GM23338 (cell line): Measurements from ENCODE around the gene CCDC85B. TPM values are rescaled to one million over a fixed set of nuclear protein-coding genes. Genes with fewer than 3 reads are reported as not detected.
A peak's percentile ranks its signal among the peaks of the same experiment; 100 is the strongest.

Experiments used
- ATAC-seq: fragments of 200-7000 bp; cut with Tn5 transposase; 3 replicates; pipeline ENCODE4 v1.9.1; 2020
- DNase-seq: peaks from one replicate; pipeline ENCODE4 v3.0.0-alpha.2; 2015; ENCODE audit warnings: low spot score
- H2AFZ ChIP-seq: fragments of 200-600 bp; sonication (generic); 2 replicates; pipeline ENCODE4 v1.8.0; 2016; ENCODE audit warnings: antibody characterized with exemption, mild to moderate bottlenecking, moderate library complexity
- H3F3A ChIP-seq: fragments of 200-600 bp; sonication (generic); replicated peaks from 2 replicates; pipeline ENCODE4 v1.8.0; 2017; ENCODE audit warnings: antibody characterized with exemption, mixed run types, low read depth
- H3K27ac ChIP-seq: fragments of 200-600 bp; sonication (generic); 2 replicates; pipeline ENCODE4 v1.6.1; 2016; ENCODE audit warnings: low read depth
- H3K27me3 ChIP-seq: fragments of 200-600 bp; sonication (generic); 2 replicates; pipeline ENCODE4 v1.8.0; 2016; ENCODE audit warnings: mild to moderate bottlenecking, mixed run types, moderate library complexity; ENCODE audit not compliant: insufficient read depth
- H3K36me3 ChIP-seq: fragments of 200-600 bp; sonication (generic); 2 replicates; pipeline ENCODE4 v1.8.0; 2016; ENCODE audit warnings: mild to moderate bottlenecking; ENCODE audit not compliant: insufficient read depth
- H3K4me1 ChIP-seq: fragments of 200-600 bp; sonication (generic); 2 replicates; pipeline ENCODE4 v1.8.0; 2016; ENCODE audit warnings: mild to moderate bottlenecking, moderate library complexity; ENCODE audit not compliant: insufficient read depth
- H3K4me2 ChIP-seq: fragments of 200-600 bp; sonication (generic); 2 replicates; pipeline ENCODE4 v1.7.1; 2017; ENCODE audit warnings: mixed run types
- H3K4me3 ChIP-seq: fragments of 200-600 bp; sonication (generic); 2 replicates; pipeline ENCODE4 v1.6.1; 2016; ENCODE audit warnings: mixed run types
- H3K79me2 ChIP-seq: fragments of 200-600 bp; sonication (generic); replicated peaks from 2 replicates; pipeline ENCODE4 v1.8.0; 2017; ENCODE audit warnings: mild to moderate bottlenecking; ENCODE audit not compliant: insufficient read depth
- H3K9me2 ChIP-seq: fragments of 200-600 bp; sonication (generic); 2 replicates; pipeline ENCODE4 v1.8.0; 2017; ENCODE audit not compliant: insufficient read depth
- H4K20me1 ChIP-seq: fragments of 200-600 bp; sonication (generic); replicated peaks from 2 replicates; pipeline ENCODE4 v1.8.0; 2017; ENCODE audit warnings: mild to moderate bottlenecking; ENCODE audit not compliant: insufficient read depth
- H3K27ac Mint-ChIP-seq: 2 replicates; pipeline ENCODE4 v1.8.0; 2020; ENCODE audit warnings: inconsistent platforms, mild to moderate bottlenecking, moderate library complexity, mixed read lengths
- H3K27me3 Mint-ChIP-seq: 3 replicates; pipeline ENCODE4 v1.8.0; 2022; ENCODE audit warnings: low read depth, mild to moderate bottlenecking, moderate library complexity, mixed read lengths, inconsistent platforms; ENCODE audit not compliant: insufficient read depth, poor library complexity
- H3K36me3 Mint-ChIP-seq: 3 replicates; pipeline ENCODE4 v1.8.0; 2021; ENCODE audit warnings: low read depth, mild to moderate bottlenecking, inconsistent platforms, moderate library complexity, mixed read lengths
- H3K4me1 Mint-ChIP-seq: 3 replicates; pipeline ENCODE4 v1.8.0; 2020; ENCODE audit warnings: mild to moderate bottlenecking, inconsistent platforms, mixed read lengths
- H3K4me3 Mint-ChIP-seq: 3 replicates; pipeline ENCODE4 v1.8.0; 2021; ENCODE audit warnings: moderate library complexity, mild to moderate bottlenecking, inconsistent platforms, mixed read lengths
- H3K9me3 Mint-ChIP-seq: 3 replicates; pipeline ENCODE4 v1.8.0; 2020; ENCODE audit warnings: moderate library complexity, mild to moderate bottlenecking, inconsistent platforms, mixed read lengths
- CREB1 ChIP-seq: fragments of 250-450 bp; sonication (Bioruptor Pico); IDR thresholded peaks from 2 replicates; pipeline ENCODE4 v1.5.0; 2020; ENCODE audit warnings: low read depth, mild to moderate bottlenecking, moderate library complexity
- CTCF ChIP-seq, 2 experiments: fragments of 200-600 bp in 1 of 2; sonication (generic) in 1 of 2; conservative IDR thresholded peaks; 2 replicates each; pipeline versions ENCODE4 v1.5.1 to v1.6.1; 2016 to 2017; ENCODE audit warnings: antibody characterized with exemption in 2 of 2, low read depth in 2 of 2, mild to moderate bottlenecking in 2 of 2, moderate library complexity in 1 of 2
- ETS1 ChIP-seq: IDR thresholded peaks from 2 replicates; pipeline ENCODE4 v1.6.1; 2016; ENCODE audit warnings: antibody characterized with exemption
- JUNB ChIP-seq: IDR thresholded peaks from one replicate; pipeline ENCODE4 v1.6.1; 2016; ENCODE audit warnings: antibody characterized with exemption; ENCODE audit not compliant: unreplicated experiment
- NANOG ChIP-seq: IDR thresholded peaks from 2 replicates; pipeline ENCODE4 v1.6.1; 2016; ENCODE audit warnings: antibody characterized with exemption, borderline replicate concordance
- POLR2AphosphoS5 ChIP-seq: IDR thresholded peaks from 2 replicates; pipeline ENCODE4 v1.6.1; 2016; ENCODE audit warnings: antibody characterized with exemption, low read depth
- ZNF462 ChIP-seq: fragments of 250-450 bp; sonication (Bioruptor Pico); IDR thresholded peaks from 2 replicates; pipeline ENCODE4 v1.5.0; 2020; ENCODE audit warnings: mild to moderate bottlenecking, moderate library complexity
- polyA plus RNA-seq: library from polyadenylated mRNA; unstranded; fragments of >200 nt; fragmentation: Nextera tagmentation; extraction: Ambion mirVana; gene quantifications from 2 replicates; pipeline ENCODE4 v1.2.1, GENCODE V29; 2016
- total RNA-seq: library from RNA; depleted of rRNA; stranded (reverse); fragments of >200 nt; shearing (Covaris generic); gene quantifications from 2 replicates; pipeline ENCODE4 v1.2.3, GENCODE V29; 2014

Gene CCDC85B
- total and polyA plus RNA-seq, 2 experiments from 2014 or later = 54.5 to 66.3 TPM

- TF ChIP-seq ZNF462 (CRISPR knock-in tag) (no peak), JUNB (no peak)
Observed at GRCh38 chr11:65858681-65859087, 31.8 kb upstream of the CCDC85B start (continued).

GRCh38 chr11:65859095-65859811, 31.2 kb upstream of the CCDC85B start:
- Histone ChIP-seq H3K36me3 (peaks cover 22% of the 10 kb centered on the region), H3K79me2 (peaks cover 43% of the 10 kb centered on the region), H3K4me3 (peak overlapping the region; percentile 95), H3K4me1 (peaks cover 11% of the 10 kb centered on the region), H3F3A (peaks cover 49% of the 10 kb centered on the region), H2AFZ (no peak overlapping the region), H3K4me2 (peak overlapping the region; percentile 99), H3K27ac (peak overlapping the region; percentile 96), H3K9me2 (no peaks in the 10 kb centered on the region), H3K27me3 (no peaks in the 10 kb centered on the region), H4K20me1 (peaks cover 31% of the 10 kb centered on the region)
- H3K36me3 Mint-ChIP-seq = peaks cover 56% of the 10 kb centered on the region
- DNase-seq (peak; percentile 100), ATAC-seq (peak; percentile 68)
- H3K4me3 Mint-ChIP-seq = peak overlapping the region; percentile 91
- TF ChIP-seq ETS1 (peak; percentile 35; the same call in 1 of the 2 replicates), NANOG (no peak), CTCF (conservative IDR thresholded peaks at IDR 0.05; ENCODE audit: low read depth in 2 of 2) (peak in 1 of 2 experiments; percentile 55; a peak in 2 of 4 replicates), CREB1 (CRISPR knock-in tag) (no peak), POLR2AphosphoS5 (peak; percentile 87)
- peak overlapping the region; percentile 97 for H3K27ac Mint-ChIP-seq
- peaks cover 36% of the 10 kb centered on the region for H3K27me3 Mint-ChIP-seq
- H3K9me3 Mint-ChIP-seq = peaks cover 4% of the 10 kb centered on the region; the same call in 2 of the 3 replicates
- peaks cover 28% of the 10 kb centered on the region for H3K4me1 Mint-ChIP-seq
